HG03354 (cell line): ENCODE results near the gene ANO3.

ENCODE experiments used
- ATAC-seq: cut with Tn5 transposase; IDR thresholded peaks from one replicate; pipeline ENCODE4 v1.9.1; 2021; ENCODE audit warnings: mild to moderate bottlenecking; ENCODE audit not compliant: unreplicated experiment, poor library complexity, severe bottlenecking

The ANO3 gene

GRCh38 chr11:26478710-26479109 is 146.8 kb downstream of the ANO3 start:
- no peak for ATAC-seq

- no peak for ATAC-seq
Observed at GRCh38 chr11:26480041-26480440, 148.1 kb downstream of the ANO3 start.

GRCh38 chr11:26483108-26483507 is 151.2 kb downstream of the ANO3 start:
- ATAC-seq, result no peak

GRCh38 chr11:26490546-26490945 is 158.6 kb downstream of the ANO3 start:
- no peak for ATAC-seq

- ATAC-seq, result no peak
Observed at GRCh38 chr11:26493616-26494015, 161.7 kb downstream of the ANO3 start.

- no peak for ATAC-seq
Observed at GRCh38 chr11:26507229-26507628, 175.3 kb downstream of the ANO3 start.

GRCh38 chr11:26510164-26510563 is 178.2 kb downstream of the ANO3 start:
- ATAC-seq, result no peak

- ATAC-seq, result no peak
Observed at GRCh38 chr11:26510756-26511155, 178.8 kb downstream of the ANO3 start.

GRCh38 chr11:26512196-26512595 is 180.3 kb downstream of the ANO3 start:
- no peak for ATAC-seq

- ATAC-seq, result no peak
Observed at GRCh38 chr11:26519469-26519868, 187.5 kb downstream of the ANO3 start.

GRCh38 chr11:26522912-26523610 is 191.1 kb downstream of the ANO3 start:
- ATAC-seq, result no peak

- no peak for ATAC-seq
Observed at GRCh38 chr11:26527685-26528084, 195.8 kb downstream of the ANO3 start.

- ATAC-seq, result no peak
Observed at GRCh38 chr11:26537341-26537740, 205.4 kb downstream of the ANO3 start.

- ATAC-seq, result no peak
Observed at GRCh38 chr11:26539517-26539916, 207.6 kb downstream of the ANO3 start.

- ATAC-seq, result no peak
Observed at GRCh38 chr11:26541870-26542269, 209.9 kb downstream of the ANO3 start.

GRCh38 chr11:26549176-26549575 is 217.2 kb downstream of the ANO3 start:
- ATAC-seq, result no peak

- ATAC-seq, result no peak
Observed at GRCh38 chr11:26550022-26550421, 218.1 kb downstream of the ANO3 start.

- ATAC-seq, result no peak
Observed at GRCh38 chr11:26551186-26551801, 219.4 kb downstream of the ANO3 start.

GRCh38 chr11:26553182-26553581 is 221.3 kb downstream of the ANO3 start:
- no peak for ATAC-seq

- no peak for ATAC-seq
Observed at GRCh38 chr11:26554455-26554854, 222.5 kb downstream of the ANO3 start.

GRCh38 chr11:26556582-26556981 is 224.7 kb downstream of the ANO3 start:
- no peak for ATAC-seq

GRCh38 chr11:26557666-26558065 is 225.7 kb downstream of the ANO3 start:
- ATAC-seq, result no peak
